Fibroblast of lung (primary cell): ENCODE data around the gene GALNT2.

Experiments used
- CTCF ChIP-seq, 2 donors: IDR thresholded peaks in 1 of 2; conservative IDR thresholded peaks in 1 of 2; 1 replicate in 1 of 2; 2 replicates in 1 of 2; pipeline ENCODE4 v1.5.1; 2011 to 2012; ENCODE audit warnings: low read length in 2 of 2, control low read depth in 1 of 2, inconsistent platforms in 1 of 2, low read depth in 1 of 2, mild to moderate bottlenecking in 1 of 2
- EZH2 ChIP-seq: IDR thresholded peaks from 2 replicates; pipeline ENCODE4 v1.5.1; 2012; ENCODE audit warnings: low read length, control low read depth, mild to moderate bottlenecking; ENCODE audit errors: missing control alignments

GRCh38 chr1:230081751-230082150 is 14.7 kb downstream of the GALNT2 start:
- TF ChIP-seq CTCF (conservative IDR thresholded peaks at IDR 0.05 in 1 of 2, IDR thresholded peaks at IDR 0.05 in 1 of 2; ENCODE audit: low read depth in 1 of 2, low read length in 2 of 2): no peak
- TF ChIP-seq EZH2: no peak
